ENCODE measurements around the gene PLA2G6. TPM values are rescaled to one million over a fixed set of nuclear protein-coding genes. Genes with fewer than 3 reads are reported as not detected.
"Not testable (repeated sequence)": the region's sequence is repeated elsewhere in the genome, so short reads cannot be mapped to it uniquely, and the experiment has no call there.

PLA2G6 gene
- total RNA-seq, 2 experiments from 2014 or later, result 65.0 to 72.0 TPM

- Mint-ChIP-seq H3K4me3 (no peak overlapping the region), H3K9me3 (no peaks in the 10 kb centered on the region), H3K36me3 (ENCODE audit: low read depth) (no peaks in the 10 kb centered on the region), H3K4me1 (peaks cover 40% of the 10 kb centered on the region), H3K27me3 (peaks cover 11% of the 10 kb centered on the region), H3K27ac (no peak overlapping the region)
- POLR2A ChIA-PET, result no interaction called here
- DNase-seq, result no peak
- CTCF ChIA-PET, result interaction anchor here (0.6 kb wide), 1 partner anchor 15 kb away, joined by 5 read pairs; no protein-coding TSS in a partner anchor
Measured at GRCh38 chr22:38196791-38197419, 15.3 kb upstream of the PLA2G6 start.

DNA sequence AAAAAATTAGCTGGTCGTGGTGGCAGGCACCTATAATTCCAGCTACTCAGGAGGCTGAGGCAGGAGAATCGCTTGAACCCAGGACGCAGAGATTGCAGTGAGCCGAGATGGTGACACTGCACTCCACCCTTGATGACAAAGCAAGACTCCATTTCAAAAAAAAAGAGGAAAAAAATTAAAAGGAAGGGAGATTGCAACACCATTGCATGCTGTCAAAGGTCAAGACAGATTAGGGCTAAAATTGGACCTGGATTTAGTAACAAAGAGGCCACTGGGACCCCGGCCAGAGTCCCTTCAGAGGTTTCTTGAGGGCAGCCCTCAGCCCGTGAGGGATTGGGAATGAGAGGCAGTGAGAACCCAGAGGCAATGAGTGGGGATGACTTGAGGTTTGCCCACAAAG, 11.9 kb upstream of the PLA2G6 start:
- DNase-seq, result no peak
- peaks cover 16% of the 10 kb centered on the region for H3K4me1 Mint-ChIP-seq
- peaks cover 15% of the 10 kb centered on the region for H3K27me3 Mint-ChIP-seq
- H3K4me3 Mint-ChIP-seq, result no peak overlapping the region
- ChIA-PET POLR2A (no interaction called here), CTCF (interaction anchor here (0.6 to 1.1 kb wide), 2 partner anchors 14 to 19 kb away, joined by 3 to 5 read pairs; no protein-coding TSS in a partner anchor)
- no peaks in the 10 kb centered on the region for H3K36me3 Mint-ChIP-seq (ENCODE audit: low read depth)
- no peak overlapping the region for H3K27ac Mint-ChIP-seq
- H3K9me3 Mint-ChIP-seq, result peaks cover 2% of the 10 kb centered on the region

GRCh38 chr22:38192475-38192863, 10.8 kb upstream of the PLA2G6 start:
- POLR2A ChIA-PET, result no interaction called here
- H3K36me3 Mint-ChIP-seq (ENCODE audit: low read depth), result no peaks in the 10 kb centered on the region

GRCh38 chr22:38191731-38192474, 10.3 kb upstream of the PLA2G6 start:
- CTCF ChIA-PET, result interaction anchor here (0.7 to 3.3 kb wide), 2 partner anchors 9 to 91 kb away, joined by 3 to 7 read pairs; no protein-coding TSS in a partner anchor

More at GRCh38 chr22:38192475-38192863, 10.8 kb upstream of the PLA2G6 start:
- Mint-ChIP-seq H3K4me1 (peaks cover 15% of the 10 kb centered on the region), H3K27ac (no peak overlapping the region), H3K9me3 (peaks cover 2% of the 10 kb centered on the region), H3K4me3 (no peak overlapping the region), H3K27me3 (peaks cover 19% of the 10 kb centered on the region)
- no peak for DNase-seq
- CTCF ChIA-PET, result interaction anchor here (0.7 to 3.3 kb wide), 4 partner anchors 8 to 91 kb away, joined by 3 to 7 read pairs (median 4); partner anchors contain the start of gene PLA2G6

GRCh38 chr22:38191055-38191454, 9.4 kb upstream of the PLA2G6 start:
- Mint-ChIP-seq H3K36me3 (ENCODE audit: low read depth) (no peaks in the 10 kb centered on the region), H3K4me3 (no peak overlapping the region), H3K9me3 (peaks cover 2% of the 10 kb centered on the region), H3K4me1 (peaks cover 15% of the 10 kb centered on the region), H3K27ac (no peak overlapping the region), H3K27me3 (peaks cover 22% of the 10 kb centered on the region)
- ChIA-PET POLR2A (no interaction called here), CTCF (interaction anchor here (3.3 kb wide), 1 partner anchor 10 kb away, joined by 7 read pairs; no protein-coding TSS in a partner anchor)
- no peak for DNase-seq

More at GRCh38 chr22:38191731-38192474, 10.3 kb upstream of the PLA2G6 start:
- Mint-ChIP-seq H3K36me3 (ENCODE audit: low read depth) (no peaks in the 10 kb centered on the region), H3K27ac (no peak overlapping the region), H3K27me3 (peaks cover 19% of the 10 kb centered on the region), H3K9me3 (peaks cover 2% of the 10 kb centered on the region), H3K4me1 (peaks cover 15% of the 10 kb centered on the region), H3K4me3 (no peak overlapping the region)
- DNase-seq, result no peak
- POLR2A ChIA-PET, result interaction anchor here (0.6 kb wide), 1 partner anchor 11 kb away, joined by 6 read pairs; no protein-coding TSS in a partner anchor

DNA sequence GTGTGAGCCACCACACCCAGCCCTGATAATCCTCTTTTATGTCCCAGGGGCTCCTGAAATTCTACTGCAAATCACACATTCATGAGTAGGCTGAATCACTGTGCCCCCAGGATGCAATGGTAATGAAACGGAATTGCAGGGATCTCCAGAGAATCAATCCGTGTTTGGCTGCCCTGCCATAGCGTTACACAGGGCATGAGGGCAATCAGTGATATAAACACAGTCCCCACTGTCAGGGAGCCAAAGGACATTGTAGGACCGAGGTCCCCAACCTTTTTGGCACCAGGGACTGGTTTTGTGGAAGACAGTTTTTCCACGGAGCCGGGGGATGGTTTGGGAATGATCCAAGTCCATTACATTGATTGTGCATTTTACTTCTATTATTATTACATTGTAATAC, 9.0 kb upstream of the PLA2G6 start:
- no peak for DNase-seq
- CTCF ChIA-PET, result interaction anchor here (0.9 to 3.3 kb wide), 2 partner anchors 9 to 10 kb away, joined by 3 to 7 read pairs; partner anchors contain the start of gene PLA2G6
- peaks cover 22% of the 10 kb centered on the region for H3K27me3 Mint-ChIP-seq
- POLR2A ChIA-PET, result no interaction called here
- H3K9me3 Mint-ChIP-seq, result peaks cover 2% of the 10 kb centered on the region
- no peak overlapping the region for H3K4me3 Mint-ChIP-seq
- H3K36me3 Mint-ChIP-seq (ENCODE audit: low read depth), result no peaks in the 10 kb centered on the region
- peaks cover 15% of the 10 kb centered on the region for H3K4me1 Mint-ChIP-seq
- H3K27ac Mint-ChIP-seq, result no peak overlapping the region

- H3K27me3 Mint-ChIP-seq, result peaks cover 27% of the 10 kb centered on the region
- H3K27ac Mint-ChIP-seq, result no peak overlapping the region
- ChIA-PET CTCF (no interaction called here), POLR2A (no interaction called here)
- H3K4me3 Mint-ChIP-seq, result no peak overlapping the region
- no peak for DNase-seq
- no peaks in the 10 kb centered on the region for H3K36me3 Mint-ChIP-seq (ENCODE audit: low read depth)
- peaks cover 5% of the 10 kb centered on the region for H3K4me1 Mint-ChIP-seq
- peaks cover 2% of the 10 kb centered on the region for H3K9me3 Mint-ChIP-seq
Measured at GRCh38 chr22:38189104-38189503, 7.5 kb upstream of the PLA2G6 start.

DNA sequence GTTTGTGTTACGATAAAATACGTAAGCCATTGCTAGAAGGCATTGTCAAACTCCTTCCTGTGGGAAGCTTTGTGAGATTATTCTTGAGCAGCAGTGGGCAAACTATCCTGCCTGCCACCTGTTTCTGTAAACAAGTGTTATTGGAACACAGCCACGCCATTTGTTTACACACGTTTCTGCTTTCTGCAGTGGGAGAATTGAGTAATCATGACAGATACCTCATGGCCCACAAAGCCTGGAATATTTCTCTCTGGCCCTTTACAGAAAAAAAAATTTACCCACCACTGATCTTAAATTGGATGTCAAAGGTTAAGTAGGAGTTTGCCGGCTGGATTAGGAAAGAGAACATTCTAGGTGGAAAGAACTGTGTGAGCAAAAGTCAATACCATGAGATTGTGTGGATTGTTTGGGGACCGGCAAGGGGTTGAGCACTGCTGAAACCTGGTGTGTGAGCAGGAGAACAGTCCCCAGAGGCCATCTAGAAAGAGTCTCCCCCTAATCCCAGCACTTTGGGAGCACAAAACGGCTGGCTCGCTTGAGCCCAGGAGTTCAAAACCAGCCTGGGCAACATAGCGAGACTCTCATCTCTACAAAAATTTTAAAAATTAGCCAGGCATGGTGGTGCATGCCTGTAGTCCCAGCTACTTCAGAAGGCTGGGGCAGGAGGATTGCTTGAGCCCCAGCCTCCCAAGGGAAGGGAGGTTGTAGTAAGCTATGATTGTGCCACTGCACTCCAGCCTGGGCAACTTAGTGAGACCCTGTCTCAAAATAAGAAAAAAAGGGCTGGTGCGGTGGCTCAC, 6.0 kb upstream of the PLA2G6 start:
- peaks cover 8% of the 10 kb centered on the region for H3K4me1 Mint-ChIP-seq
- POLR2A ChIA-PET, result no interaction called here
- no peak overlapping the region for H3K27ac Mint-ChIP-seq
- no peak for DNase-seq
- peaks cover 2% of the 10 kb centered on the region for H3K9me3 Mint-ChIP-seq
- H3K4me3 Mint-ChIP-seq, result no peak overlapping the region
- H3K27me3 Mint-ChIP-seq, result peaks cover 23% of the 10 kb centered on the region
- CTCF ChIA-PET, result no interaction called here
- no peaks in the 10 kb centered on the region for H3K36me3 Mint-ChIP-seq (ENCODE audit: low read depth)

GRCh38 chr22:38186429-38186828, 4.8 kb upstream of the PLA2G6 start:
- POLR2A ChIA-PET, result no interaction called here
- Mint-ChIP-seq H3K27ac (no peak overlapping the region), H3K4me1 (peaks cover 17% of the 10 kb centered on the region), H3K36me3 (ENCODE audit: low read depth) (no peaks in the 10 kb centered on the region), H3K27me3 (peaks cover 16% of the 10 kb centered on the region), H3K9me3 (peaks cover 2% of the 10 kb centered on the region), H3K4me3 (no peak overlapping the region)
- no peak for DNase-seq
- CTCF ChIA-PET, result no interaction called here

- CTCF ChIA-PET, result no interaction called here
- POLR2A ChIA-PET, result no interaction called here
Measured at GRCh38 chr22:38184788-38185187, 3.2 kb upstream of the PLA2G6 start.

GRCh38 chr22:38180841-38181452, 683 bp downstream of the PLA2G6 start:
- H3K4me1 Mint-ChIP-seq, result peaks cover 53% of the 10 kb centered on the region
- H3K27ac Mint-ChIP-seq, result peak overlapping the region; percentile 97
- DNase-seq, result peak; percentile 53
- CTCF ChIA-PET, result interaction anchor here (1.1 to 1.6 kb wide), 2 partner anchors 9 to 10 kb away, joined by 3 to 7 read pairs; no protein-coding TSS in a partner anchor
- peaks cover 1% of the 10 kb centered on the region for H3K36me3 Mint-ChIP-seq (ENCODE audit: low read depth)
- POLR2A ChIA-PET, result no interaction called here
- H3K9me3 Mint-ChIP-seq, result no peaks in the 10 kb centered on the region
- H3K4me3 Mint-ChIP-seq, result peak overlapping the region; percentile 89
- H3K27me3 Mint-ChIP-seq, result peaks cover 8% of the 10 kb centered on the region

More at GRCh38 chr22:38184788-38185187, 3.2 kb upstream of the PLA2G6 start:
- peaks cover 14% of the 10 kb centered on the region for H3K27me3 Mint-ChIP-seq
- no peak overlapping the region for H3K4me3 Mint-ChIP-seq
- no peak for DNase-seq
- peaks cover 33% of the 10 kb centered on the region for H3K4me1 Mint-ChIP-seq
- H3K36me3 Mint-ChIP-seq (ENCODE audit: low read depth), result peaks cover under 1% of the 10 kb centered on the region
- H3K27ac Mint-ChIP-seq, result no peak overlapping the region
- H3K9me3 Mint-ChIP-seq, result peaks cover 2% of the 10 kb centered on the region

DNA sequence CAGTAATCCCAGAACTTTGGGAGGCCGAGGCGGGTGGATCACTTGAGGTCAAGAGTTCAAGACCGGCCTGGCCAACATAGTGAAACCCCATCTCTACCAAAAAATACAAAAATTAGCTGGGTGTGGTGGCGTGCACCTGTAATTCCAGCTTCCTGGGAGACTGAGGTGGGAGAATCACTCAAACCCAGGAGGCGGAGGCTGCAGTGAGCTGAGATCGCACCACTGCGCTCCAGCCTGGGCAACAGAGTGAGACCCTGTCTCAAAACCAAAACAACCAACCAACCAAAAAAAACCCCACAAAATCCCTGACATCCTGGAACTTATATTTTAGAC, 3.1 kb downstream of the PLA2G6 start:
- CTCF ChIA-PET, result interaction anchor here (0.9 to 1.2 kb wide), 2 partner anchors 15 to 34 kb away, joined by 3 read pairs; no protein-coding TSS in a partner anchor
- H3K27ac Mint-ChIP-seq; H3K4me3 Mint-ChIP-seq; H3K9me3 Mint-ChIP-seq; H3K27me3 Mint-ChIP-seq; H3K36me3 Mint-ChIP-seq (ENCODE audit: low read depth); POLR2A ChIA-PET; DNase-seq: not testable (repeated sequence)
- H3K4me1 Mint-ChIP-seq, result peaks cover 55% of the 10 kb centered on the region

Data from activated CD4-positive, alpha-beta T cell treated with anti-CD3 and anti-CD28 coated beads, Interleukin-2, amount 10 ng/mL, durations not matched to agents 7 days and 5 days (primary cell).